Keratinocyte (primary cell): ENCODE results near the gene LYPD6B. TPM values are rescaled to one million over a fixed set of nuclear protein-coding genes. Genes with fewer than 3 reads are reported as not detected.

Source experiments
- DNase-seq: peaks from one replicate; pipeline ENCODE4 v3.0.0-alpha.2; 2011; ENCODE audit warnings: low read depth, missing footprints, low spot score
- FAIRE-seq: peaks from 2 replicates; lab custom pipeline; 2011; peaks lifted over from hg19 to GRCh38; lab: Jason Lieb, UNC
- H2AFZ ChIP-seq: 2 replicates; pipeline ENCODE4 v1.6.0; 2012; ENCODE audit warnings: low read length, control low read depth, inconsistent platforms; ENCODE audit not compliant: control insufficient read depth
- H3K27ac ChIP-seq: 2 replicates; pipeline ENCODE4 v1.5.1; 2011; ENCODE audit warnings: low read length; ENCODE audit not compliant: control insufficient read depth, insufficient read depth
- H3K27me3 ChIP-seq: 3 replicates; pipeline ENCODE4 v1.6.0; 2011; ENCODE audit warnings: low read length; ENCODE audit not compliant: control insufficient read depth, insufficient read depth; ENCODE audit errors: extremely low read depth
- H3K36me3 ChIP-seq, 2 experiments: 2 replicates in 1 of 2; 3 replicates in 1 of 2; pipeline ENCODE4 v1.5.1; 2011; ENCODE audit warnings: low read length in 2 of 2, mild to moderate bottlenecking in 1 of 2; ENCODE audit not compliant: control insufficient read depth in 2 of 2, insufficient read depth in 2 of 2; ENCODE audit errors: extremely low read depth in 1 of 2
- H3K4me1 ChIP-seq: 3 replicates; pipeline ENCODE4 v1.5.1; 2011; ENCODE audit warnings: low read length; ENCODE audit not compliant: control insufficient read depth, insufficient read depth; ENCODE audit errors: extremely low read depth
- H3K4me2 ChIP-seq: 3 replicates; pipeline ENCODE4 v1.6.0; 2011; ENCODE audit warnings: low read depth, low read length; ENCODE audit not compliant: control insufficient read depth, insufficient read depth; ENCODE audit errors: extremely low read depth
- H3K4me3 ChIP-seq, 3 experiments: fragments of 200-600 bp in 1 of 3; sonication (generic) in 1 of 3; 2 replicates in 2 of 3; 3 replicates in 1 of 3; pipeline ENCODE4 v1.5.1; 2011 to 2016; ENCODE audit warnings: low read length in 3 of 3, mild to moderate bottlenecking in 3 of 3, control low read depth in 2 of 3, inconsistent platforms in 1 of 3, low read depth in 1 of 3, mixed read lengths in 1 of 3, mixed run types in 1 of 3, moderate library complexity in 1 of 3; ENCODE audit not compliant: control insufficient read depth in 2 of 3, insufficient read depth in 2 of 3; ENCODE audit errors: extremely low read depth in 1 of 3
- H3K79me2 ChIP-seq: 2 replicates; pipeline ENCODE4 v1.6.0; 2012; ENCODE audit warnings: low read length; ENCODE audit not compliant: control insufficient read depth, insufficient read depth
- H3K9ac ChIP-seq: 3 replicates; pipeline ENCODE4 v1.6.0; 2011; ENCODE audit warnings: low read length; ENCODE audit not compliant: control insufficient read depth, insufficient read depth; ENCODE audit errors: extremely low read depth
- H3K9me1 ChIP-seq: 3 replicates; pipeline ENCODE4 v1.6.0; 2011; ENCODE audit warnings: low read length; ENCODE audit not compliant: control insufficient read depth, insufficient read depth; ENCODE audit errors: extremely low read depth
- H3K9me3 ChIP-seq: 2 replicates; pipeline ENCODE4 v1.5.1; 2012; ENCODE audit warnings: low read depth, low read length; ENCODE audit not compliant: control insufficient read depth
- H4K20me1 ChIP-seq: 3 replicates; pipeline ENCODE4 v1.6.0; 2011; ENCODE audit warnings: low read length; ENCODE audit not compliant: control insufficient read depth, insufficient read depth; ENCODE audit errors: extremely low read depth
- EZH2 ChIP-seq: IDR thresholded peaks from one replicate; pipeline ENCODE4 v1.6.1; 2012; ENCODE audit warnings: inconsistent platforms, mild to moderate bottlenecking, low read length, moderate library complexity
- dilution Hi-C: fragments of 300-500 bp; cut with MboI; formaldehyde crosslinking; loops from one replicate; pipeline ENCODE4 v1.7.0; 2020; ENCODE audit warnings: low sequenced_read_pairs; ENCODE audit not compliant: extremely low pct_ligation_motif_present
- polyA plus RNA-seq, 5 experiments: library from polyadenylated mRNA; depleted of rRNA in 3 of 5; stranded (reverse) in 3 of 5; stranded (forward) in 1 of 5; unstranded in 1 of 5; fragments of >200 nt; gene quantifications; 1 replicate in 1 of 5; 2 replicates in 3 of 5; 3 replicates in 1 of 5; pipeline versions ENCODE4 v1.2.1 to v1.2.3, GENCODE V29; 2011 to 2012; ENCODE audit warnings: missing spikeins in 2 of 5, low read depth in 1 of 5, low replicate concordance in 1 of 5
- TF ChIP-seq, protein P1 (sequence below), 3 experiments: IDR thresholded peaks in 1 of 3; conservative IDR thresholded peaks in 1 of 3; optimal IDR thresholded peaks in 1 of 3; 2 replicates in 2 of 3; 3 replicates in 1 of 3; pipeline versions ENCODE3 to v1.5.1; 2011; ENCODE audit warnings: low read length in 3 of 3, mild to moderate bottlenecking in 3 of 3, moderate library complexity in 2 of 3, control low read depth in 1 of 3, inconsistent platforms in 1 of 3; ENCODE audit not compliant: insufficient read depth in 2 of 3; ENCODE audit errors: extremely low read depth in 1 of 3

LYPD6B gene
- polyA plus RNA-seq, 1 donor (not counting 4 experiments of a cell fraction or from before 2014, with no cell fraction given) = 24.7 TPM

DNA sequence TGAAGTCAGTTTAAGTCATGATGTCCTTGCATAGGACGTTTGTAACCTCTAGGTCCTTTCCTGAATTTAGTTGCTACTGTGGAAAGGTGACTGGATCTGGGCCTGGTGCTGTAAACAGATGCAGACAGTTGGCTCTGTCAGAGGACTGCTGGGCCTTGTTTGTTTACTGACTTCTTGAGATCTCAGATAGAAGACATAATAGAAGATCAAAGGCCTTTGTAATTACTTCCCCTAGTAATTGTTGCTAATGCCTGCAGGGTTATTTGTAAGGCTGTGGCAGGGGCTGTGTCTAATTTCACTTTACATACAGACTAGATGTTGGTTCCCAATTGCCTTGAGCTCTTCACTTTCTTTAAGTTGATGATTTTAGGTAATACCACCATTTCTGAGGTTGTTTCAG, 42.5 kb downstream of the LYPD6B start:
- no peak for DNase-seq
- Histone ChIP-seq H3K4me3 (no peak overlapping the region), H3K79me2 (no peaks in the 10 kb centered on the region), H2AFZ (no peak overlapping the region), H3K27me3 (no peaks in the 10 kb centered on the region), H3K9ac (no peak overlapping the region), H3K4me2 (no peak overlapping the region), H3K4me1 (peaks cover 16% of the 10 kb centered on the region), H3K36me3 (peaks cover 0 to 1% of the 10 kb centered on the region in 2 experiments), H3K9me3 (no peaks in the 10 kb centered on the region), H3K9me1 (no peaks in the 10 kb centered on the region), H4K20me1 (no peaks in the 10 kb centered on the region), H3K27ac (no peak overlapping the region)
- dilution Hi-C loops = no loop called here
- peak; percentile 46 for FAIRE-seq
- TF ChIP-seq, protein P1, sequence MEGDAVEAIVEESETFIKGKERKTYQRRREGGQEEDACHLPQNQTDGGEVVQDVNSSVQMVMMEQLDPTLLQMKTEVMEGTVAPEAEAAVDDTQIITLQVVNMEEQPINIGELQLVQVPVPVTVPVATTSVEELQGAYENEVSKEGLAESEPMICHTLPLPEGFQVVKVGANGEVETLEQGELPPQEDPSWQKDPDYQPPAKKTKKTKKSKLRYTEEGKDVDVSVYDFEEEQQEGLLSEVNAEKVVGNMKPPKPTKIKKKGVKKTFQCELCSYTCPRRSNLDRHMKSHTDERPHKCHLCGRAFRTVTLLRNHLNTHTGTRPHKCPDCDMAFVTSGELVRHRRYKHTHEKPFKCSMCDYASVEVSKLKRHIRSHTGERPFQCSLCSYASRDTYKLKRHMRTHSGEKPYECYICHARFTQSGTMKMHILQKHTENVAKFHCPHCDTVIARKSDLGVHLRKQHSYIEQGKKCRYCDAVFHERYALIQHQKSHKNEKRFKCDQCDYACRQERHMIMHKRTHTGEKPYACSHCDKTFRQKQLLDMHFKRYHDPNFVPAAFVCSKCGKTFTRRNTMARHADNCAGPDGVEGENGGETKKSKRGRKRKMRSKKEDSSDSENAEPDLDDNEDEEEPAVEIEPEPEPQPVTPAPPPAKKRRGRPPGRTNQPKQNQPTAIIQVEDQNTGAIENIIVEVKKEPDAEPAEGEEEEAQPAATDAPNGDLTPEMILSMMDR (optimal IDR thresholded peaks at IDR 0.05 in 1 of 3, IDR thresholded peaks at IDR 0.05 in 1 of 3, conservative IDR thresholded peaks at IDR 0.05 in 1 of 3; ENCODE audit: extremely low read depth in 1 of 3, insufficient read depth in 2 of 3, low read length in 3 of 3) = no peak
- TF ChIP-seq EZH2 = no peak

DNA sequence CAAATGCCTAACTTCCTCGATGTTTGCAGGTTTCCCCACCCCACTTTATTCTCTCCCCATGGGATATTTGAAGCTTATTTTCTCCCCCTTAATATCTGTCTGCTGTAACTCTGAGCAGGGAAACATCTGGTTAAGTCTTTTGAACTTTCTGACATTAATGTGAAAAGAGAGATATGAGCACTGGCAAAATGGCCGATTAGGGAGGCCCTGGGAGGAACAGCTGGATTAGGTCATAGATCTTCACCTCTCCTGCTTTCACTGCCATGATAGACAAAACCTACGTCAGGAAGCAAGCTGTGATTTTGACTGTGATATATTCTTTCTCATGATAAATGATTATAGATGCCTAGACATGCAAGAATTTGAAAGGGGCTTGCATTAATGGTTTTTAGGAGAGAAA, 43.6 kb downstream of the LYPD6B start:
- H3K27ac ChIP-seq = no peak overlapping the region
- TF ChIP-seq EZH2 = no peak
- TF ChIP-seq, protein P1 (optimal IDR thresholded peaks at IDR 0.05 in 1 of 3, IDR thresholded peaks at IDR 0.05 in 1 of 3, conservative IDR thresholded peaks at IDR 0.05 in 1 of 3; ENCODE audit: extremely low read depth in 1 of 3, insufficient read depth in 2 of 3, low read length in 3 of 3) = no peak
- no peak overlapping the region for H2AFZ ChIP-seq
- H3K4me1 ChIP-seq = peaks cover 9% of the 10 kb centered on the region
- no peak overlapping the region for H3K4me3 ChIP-seq
- DNase-seq = no peak
- peak; percentile 9 for FAIRE-seq
- H3K79me2 ChIP-seq = no peaks in the 10 kb centered on the region
- no peaks in the 10 kb centered on the region for H4K20me1 ChIP-seq
- H3K36me3 ChIP-seq = peaks cover 0 to 1% of the 10 kb centered on the region in 2 experiments
- H3K9me3 ChIP-seq = no peaks in the 10 kb centered on the region
- no peaks in the 10 kb centered on the region for H3K9me1 ChIP-seq
- no peak overlapping the region for H3K4me2 ChIP-seq
- no peaks in the 10 kb centered on the region for H3K27me3 ChIP-seq
- H3K9ac ChIP-seq = no peak overlapping the region
- dilution Hi-C loops = no loop called here
